Measurements from ENCODE around the gene KRTAP12-3.
A peak's percentile ranks its signal among the peaks of the same experiment; 100 is the strongest.

Gene KRTAP12-3

DNA sequence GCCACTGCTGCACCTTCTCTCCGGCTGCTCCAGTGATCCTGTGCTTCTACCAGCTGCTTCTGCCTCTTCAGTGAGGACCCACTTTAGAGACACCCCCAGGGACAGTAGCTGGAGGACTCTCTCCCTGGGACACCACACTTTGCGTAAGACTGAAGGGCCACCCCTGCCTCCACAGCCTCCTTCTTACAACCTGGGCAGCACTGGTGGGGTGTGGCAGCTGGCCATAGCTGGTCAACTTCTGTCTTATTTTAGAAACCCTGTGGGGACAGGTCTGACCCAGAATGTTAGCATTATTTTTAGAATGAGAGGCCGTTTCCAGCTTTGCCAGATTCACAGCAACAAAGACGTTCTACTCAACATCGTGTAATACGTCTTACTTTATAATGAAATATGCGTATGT lies 32.0 kb upstream of the KRTAP12-3 start:
- TF ChIP-seq, protein P1, sequence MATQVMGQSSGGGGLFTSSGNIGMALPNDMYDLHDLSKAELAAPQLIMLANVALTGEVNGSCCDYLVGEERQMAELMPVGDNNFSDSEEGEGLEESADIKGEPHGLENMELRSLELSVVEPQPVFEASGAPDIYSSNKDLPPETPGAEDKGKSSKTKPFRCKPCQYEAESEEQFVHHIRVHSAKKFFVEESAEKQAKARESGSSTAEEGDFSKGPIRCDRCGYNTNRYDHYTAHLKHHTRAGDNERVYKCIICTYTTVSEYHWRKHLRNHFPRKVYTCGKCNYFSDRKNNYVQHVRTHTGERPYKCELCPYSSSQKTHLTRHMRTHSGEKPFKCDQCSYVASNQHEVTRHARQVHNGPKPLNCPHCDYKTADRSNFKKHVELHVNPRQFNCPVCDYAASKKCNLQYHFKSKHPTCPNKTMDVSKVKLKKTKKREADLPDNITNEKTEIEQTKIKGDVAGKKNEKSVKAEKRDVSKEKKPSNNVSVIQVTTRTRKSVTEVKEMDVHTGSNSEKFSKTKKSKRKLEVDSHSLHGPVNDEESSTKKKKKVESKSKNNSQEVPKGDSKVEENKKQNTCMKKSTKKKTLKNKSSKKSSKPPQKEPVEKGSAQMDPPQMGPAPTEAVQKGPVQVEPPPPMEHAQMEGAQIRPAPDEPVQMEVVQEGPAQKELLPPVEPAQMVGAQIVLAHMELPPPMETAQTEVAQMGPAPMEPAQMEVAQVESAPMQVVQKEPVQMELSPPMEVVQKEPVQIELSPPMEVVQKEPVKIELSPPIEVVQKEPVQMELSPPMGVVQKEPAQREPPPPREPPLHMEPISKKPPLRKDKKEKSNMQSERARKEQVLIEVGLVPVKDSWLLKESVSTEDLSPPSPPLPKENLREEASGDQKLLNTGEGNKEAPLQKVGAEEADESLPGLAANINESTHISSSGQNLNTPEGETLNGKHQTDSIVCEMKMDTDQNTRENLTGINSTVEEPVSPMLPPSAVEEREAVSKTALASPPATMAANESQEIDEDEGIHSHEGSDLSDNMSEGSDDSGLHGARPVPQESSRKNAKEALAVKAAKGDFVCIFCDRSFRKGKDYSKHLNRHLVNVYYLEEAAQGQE (IDR thresholded peaks at IDR 0.05; ENCODE audit: low read depth) = no peak
- no peak for TF ChIP-seq TEAD4 (IDR thresholded peaks at IDR 0.05)
- TF ChIP-seq NFIC (IDR thresholded peaks at IDR 0.05) = no peak
- no peak for TF ChIP-seq CEBPB (IDR thresholded peaks at IDR 0.05)
- TF ChIP-seq TAF1 (IDR thresholded peaks at IDR 0.05; ENCODE audit: low read depth) = no peak
- TF ChIP-seq, protein P2, sequence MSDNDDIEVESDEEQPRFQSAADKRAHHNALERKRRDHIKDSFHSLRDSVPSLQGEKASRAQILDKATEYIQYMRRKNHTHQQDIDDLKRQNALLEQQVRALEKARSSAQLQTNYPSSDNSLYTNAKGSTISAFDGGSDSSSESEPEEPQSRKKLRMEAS (IDR thresholded peaks at IDR 0.05) = no peak
- no peak for TF ChIP-seq CREB1 (IDR thresholded peaks at IDR 0.05; ENCODE audit: low read depth)
- TF ChIP-seq EP300 (IDR thresholded peaks at IDR 0.05; ENCODE audit: borderline replicate concordance) = no peak
- TF ChIP-seq ZBTB7A (IDR thresholded peaks at IDR 0.05; ENCODE audit: low read depth) = no peak
- TF ChIP-seq, protein P3, sequence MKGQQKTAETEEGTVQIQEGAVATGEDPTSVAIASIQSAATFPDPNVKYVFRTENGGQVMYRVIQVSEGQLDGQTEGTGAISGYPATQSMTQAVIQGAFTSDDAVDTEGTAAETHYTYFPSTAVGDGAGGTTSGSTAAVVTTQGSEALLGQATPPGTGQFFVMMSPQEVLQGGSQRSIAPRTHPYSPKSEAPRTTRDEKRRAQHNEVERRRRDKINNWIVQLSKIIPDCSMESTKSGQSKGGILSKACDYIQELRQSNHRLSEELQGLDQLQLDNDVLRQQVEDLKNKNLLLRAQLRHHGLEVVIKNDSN (IDR thresholded peaks at IDR 0.05) = no peak
- TF ChIP-seq RAD21 (IDR thresholded peaks at IDR 0.05; ENCODE audit: low read depth) = no peak
- no peak for TF ChIP-seq TCF12 (IDR thresholded peaks at IDR 0.05; ENCODE audit: low read depth)
- no peak for TF ChIP-seq EGR1 (IDR thresholded peaks at IDR 0.05)
- TF ChIP-seq FOXM1 (IDR thresholded peaks at IDR 0.05; ENCODE audit: borderline replicate concordance, low read depth) = no peak

DNA sequence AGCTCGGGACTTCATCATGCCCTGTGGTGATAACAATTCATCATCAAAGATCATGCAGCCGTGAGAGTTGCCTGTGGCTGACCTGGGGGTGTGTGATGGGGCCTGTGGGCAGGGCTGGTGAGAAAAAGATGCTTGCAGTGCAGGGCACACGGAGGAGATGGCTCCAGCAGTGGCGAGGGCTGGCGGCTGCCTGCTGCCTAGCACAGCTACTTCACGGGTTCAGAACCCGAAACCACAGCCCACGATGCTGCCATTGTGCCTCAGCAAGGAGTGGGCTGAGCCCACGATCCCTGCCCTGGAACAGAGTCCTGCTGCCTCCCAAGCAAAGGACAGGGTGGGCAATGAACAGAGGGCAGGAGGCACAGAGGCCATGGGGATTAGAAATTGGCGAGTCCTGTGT lies 31.5 kb upstream of the KRTAP12-3 start:
- TF ChIP-seq TCF12 (IDR thresholded peaks at IDR 0.05; ENCODE audit: low read depth) (no peak), TEAD4 (IDR thresholded peaks at IDR 0.05) (no peak), CREB1 (IDR thresholded peaks at IDR 0.05; ENCODE audit: low read depth) (no peak), YY1 (IDR thresholded peaks at IDR 0.05; ENCODE audit: low read depth) (no peak), EP300 (IDR thresholded peaks at IDR 0.05; ENCODE audit: borderline replicate concordance) (no peak), ZBTB7A (IDR thresholded peaks at IDR 0.05; ENCODE audit: low read depth) (no peak), CEBPB (IDR thresholded peaks at IDR 0.05) (no peak), EGR1 (IDR thresholded peaks at IDR 0.05) (no peak), FOXM1 (IDR thresholded peaks at IDR 0.05; ENCODE audit: borderline replicate concordance, low read depth) (no peak), RAD21 (IDR thresholded peaks at IDR 0.05; ENCODE audit: low read depth) (no peak), TAF1 (IDR thresholded peaks at IDR 0.05; ENCODE audit: low read depth) (no peak), NFIC (IDR thresholded peaks at IDR 0.05) (no peak)
- TF ChIP-seq, protein P1 (IDR thresholded peaks at IDR 0.05; ENCODE audit: low read depth) = no peak
- TF ChIP-seq, protein P2 (IDR thresholded peaks at IDR 0.05) = no peak
- TF ChIP-seq, protein P3 (IDR thresholded peaks at IDR 0.05) = no peak

DNA sequence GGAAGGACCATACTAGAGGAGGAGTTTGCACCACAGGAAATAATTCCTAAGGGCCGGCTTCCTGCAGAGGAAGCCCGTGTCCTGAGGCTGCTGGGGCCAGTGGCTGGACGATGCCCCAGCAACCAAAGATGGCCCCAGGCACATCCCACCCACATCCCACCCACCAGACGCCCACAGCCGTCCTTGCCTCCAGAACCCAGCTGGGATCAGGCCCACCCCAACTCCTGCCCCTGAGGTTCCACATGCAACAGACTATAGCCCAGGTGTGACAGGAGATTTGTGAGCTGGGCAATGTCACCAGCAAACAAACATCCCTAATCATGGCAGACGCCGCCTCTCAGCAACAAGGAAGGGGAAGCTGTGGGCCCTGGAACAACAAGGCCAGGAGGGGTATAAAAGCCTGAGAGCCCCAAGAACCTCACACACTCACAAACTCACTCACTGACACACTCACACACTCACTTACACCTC lies 31.0 kb upstream of the KRTAP12-3 start, which contains the start of gene KRTAP10-9:
KRTAP10-9 (plus strand) TSS at position 421 of the 471 bp plus-strand sequence. CDS start 79 bp downstream, outside the sequence.
- TF ChIP-seq TAF1 (IDR thresholded peaks at IDR 0.05; ENCODE audit: low read depth) (no peak), CEBPB (IDR thresholded peaks at IDR 0.05) (no peak), CREB1 (IDR thresholded peaks at IDR 0.05; ENCODE audit: low read depth) (no peak)

DNA sequence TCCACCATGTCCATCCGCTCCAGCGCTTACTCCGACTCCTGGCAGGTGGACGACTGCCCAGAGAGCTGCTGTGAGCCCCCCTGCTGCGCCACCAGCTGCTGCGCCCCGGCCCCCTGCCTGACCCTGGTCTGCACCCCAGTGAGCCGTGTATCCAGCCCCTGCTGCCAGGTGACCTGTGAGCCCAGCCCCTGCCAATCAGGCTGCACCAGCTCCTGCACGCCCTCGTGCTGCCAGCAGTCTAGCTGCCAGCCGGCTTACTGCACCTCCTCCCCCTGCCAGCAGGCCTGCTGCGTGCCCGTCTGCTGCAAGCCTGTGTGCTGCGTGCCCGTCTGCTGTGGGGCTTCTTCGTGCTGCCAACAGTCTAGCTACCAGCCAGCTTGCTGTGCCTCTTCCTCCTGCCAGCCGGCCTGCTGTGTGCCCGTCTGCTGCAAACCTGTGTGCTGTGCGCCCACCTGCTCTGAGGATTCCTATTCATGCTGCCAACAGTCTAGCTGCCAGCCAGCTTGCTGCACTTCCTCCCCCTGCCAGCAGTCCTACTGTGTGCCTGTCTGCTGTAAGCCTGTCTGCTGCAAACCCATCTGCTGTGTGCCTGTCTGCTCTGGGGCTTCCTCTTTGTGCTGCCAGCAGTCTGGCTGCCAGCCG lies 30.4 kb upstream of the KRTAP12-3 start:
- TF ChIP-seq TCF12 (IDR thresholded peaks at IDR 0.05; ENCODE audit: low read depth) (peak; percentile 20; the same call in 1 of the 2 replicates), NFIC (IDR thresholded peaks at IDR 0.05) (peak; percentile 40; the same call in 1 of the 2 replicates), TEAD4 (IDR thresholded peaks at IDR 0.05) (0 out of 2 replicates have a peak, but pooled peaks have one; percentile 13)

DNA sequence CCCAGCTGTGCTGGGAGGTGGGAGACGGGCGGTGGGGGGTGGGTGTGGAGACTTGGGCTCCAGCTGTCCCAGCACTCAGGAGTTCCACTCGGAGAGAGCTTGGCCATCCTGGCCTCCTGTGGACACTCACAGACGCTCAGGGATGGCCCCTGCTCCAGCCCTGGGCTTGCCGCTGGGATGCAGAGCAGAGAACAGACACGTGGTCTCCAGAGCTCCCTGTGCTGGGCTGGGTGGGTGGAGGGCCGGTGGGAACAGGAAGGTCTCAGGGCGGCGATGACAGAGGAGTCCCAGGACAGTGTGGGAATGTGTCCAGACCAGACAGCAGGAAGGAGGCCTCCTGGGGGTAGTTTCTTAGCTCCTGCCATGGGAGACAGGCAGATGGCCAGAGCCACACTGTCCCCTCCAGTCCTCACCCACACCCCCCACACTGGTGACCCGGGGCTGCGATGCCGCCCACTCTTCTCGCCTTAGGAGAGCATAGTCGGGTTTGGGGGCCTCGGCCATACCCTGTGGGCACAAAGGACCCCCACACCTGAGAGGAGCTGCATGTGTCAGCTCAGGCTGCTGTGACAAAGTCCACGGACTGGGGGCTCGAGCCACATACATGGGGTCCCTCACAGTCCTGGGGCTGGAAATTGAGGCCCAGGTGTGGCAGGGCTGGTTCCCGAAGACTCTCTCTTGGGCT lies 28.9 kb upstream of the KRTAP12-3 start:
- no peak for TF ChIP-seq NFIC (IDR thresholded peaks at IDR 0.05)
- no peak for TF ChIP-seq FOXM1 (IDR thresholded peaks at IDR 0.05; ENCODE audit: borderline replicate concordance, low read depth)
- no peak for TF ChIP-seq RAD21 (IDR thresholded peaks at IDR 0.05; ENCODE audit: low read depth)
- TF ChIP-seq EP300 (IDR thresholded peaks at IDR 0.05; ENCODE audit: borderline replicate concordance) = no peak

DNA sequence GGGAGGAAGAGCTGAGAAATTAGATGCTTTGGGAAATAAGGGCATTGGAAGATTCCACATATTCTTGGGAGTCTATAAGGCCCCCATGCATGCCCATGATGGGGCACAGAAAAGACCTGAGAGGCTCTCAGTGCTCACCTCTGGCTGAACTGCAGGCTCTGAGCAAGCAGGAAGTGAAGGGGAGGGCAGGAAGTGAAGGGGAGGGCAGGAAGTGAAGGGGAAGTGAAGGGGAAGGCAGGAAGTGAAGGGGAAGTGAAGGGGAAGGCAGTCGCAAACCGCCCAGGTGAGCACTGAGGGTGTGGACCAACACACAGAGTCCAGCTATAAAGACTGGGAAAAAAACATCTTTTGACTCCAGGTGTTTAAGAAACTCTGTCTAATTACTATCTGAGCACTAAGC lies 27.3 kb upstream of the KRTAP12-3 start:
- TF ChIP-seq TCF12 (IDR thresholded peaks at IDR 0.05; ENCODE audit: low read depth) = no peak
- TF ChIP-seq FOXM1 (IDR thresholded peaks at IDR 0.05; ENCODE audit: borderline replicate concordance, low read depth) = no peak
- no peak for TF ChIP-seq EP300 (IDR thresholded peaks at IDR 0.05; ENCODE audit: borderline replicate concordance)
- no peak for TF ChIP-seq YY1 (IDR thresholded peaks at IDR 0.05; ENCODE audit: low read depth)
- no peak for TF ChIP-seq NFIC (IDR thresholded peaks at IDR 0.05)
- no peak for TF ChIP-seq TEAD4 (IDR thresholded peaks at IDR 0.05)
- TF ChIP-seq, protein P1 (IDR thresholded peaks at IDR 0.05; ENCODE audit: low read depth) = no peak
- TF ChIP-seq CREB1 (IDR thresholded peaks at IDR 0.05; ENCODE audit: low read depth) = no peak
- no peak for TF ChIP-seq CEBPB (IDR thresholded peaks at IDR 0.05)
- TF ChIP-seq, protein P2 (IDR thresholded peaks at IDR 0.05) = no peak
- TF ChIP-seq ZBTB7A (IDR thresholded peaks at IDR 0.05; ENCODE audit: low read depth) = no peak
- no peak for TF ChIP-seq RAD21 (IDR thresholded peaks at IDR 0.05; ENCODE audit: low read depth)
- no peak for TF ChIP-seq EGR1 (IDR thresholded peaks at IDR 0.05)
- TF ChIP-seq TAF1 (IDR thresholded peaks at IDR 0.05; ENCODE audit: low read depth) = no peak
- TF ChIP-seq, protein P3 (IDR thresholded peaks at IDR 0.05) = no peak

All from Ishikawa (cell line).